ENCODE data around the gene FOXP2. TPM values are rescaled to one million over a fixed set of nuclear protein-coding genes. Genes with fewer than 3 reads are reported as not detected.
"Not testable (repeated sequence)": the region's sequence is repeated elsewhere in the genome, so short reads cannot be mapped to it uniquely, and the experiment has no call there.

The FOXP2 gene
- total RNA-seq, 4 donors from 2014 or later: 11.8 to 25.8 (median 17.2) TPM

DNA sequence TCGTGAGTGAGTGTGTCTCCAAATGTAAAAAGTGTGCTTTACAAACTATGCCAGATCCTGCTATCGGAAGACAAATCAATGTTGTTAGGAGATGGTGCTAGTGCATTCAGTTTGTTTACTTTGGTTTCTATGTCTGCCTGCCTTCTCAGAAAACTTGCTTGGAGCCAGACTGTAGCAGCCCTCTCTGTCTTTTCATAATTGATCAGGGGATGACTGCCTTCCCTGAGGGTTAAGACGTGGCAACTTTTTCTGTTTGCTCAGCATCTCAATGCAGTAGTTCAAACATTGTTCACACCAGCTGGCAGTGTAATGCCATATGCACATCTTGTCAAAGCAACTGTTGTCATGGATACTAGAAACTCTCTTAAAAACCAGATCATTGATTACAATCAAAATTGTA is 118.5 kb downstream of the FOXP2 start:
- H3K4me3 ChIP-seq: no peak overlapping the region
- TF ChIP-seq CTCF (IDR thresholded peaks at IDR 0.05): no peak
- TF ChIP-seq EP300 (IDR thresholded peaks at IDR 0.05): no peak
- no peak for TF ChIP-seq POLR2A (IDR thresholded peaks at IDR 0.05)
- no peak overlapping the region for H3K27ac ChIP-seq
- H3K9me3 ChIP-seq: no peaks in the 10 kb centered on the region
- WGBS, 2 donors: 42 to 60% methylated on average over 3 of the region's 3 CpGs
- H3K36me3 ChIP-seq: no peaks in the 10 kb centered on the region
- peaks cover 0 to 30% (median 0%) of the 10 kb centered on the region in 4 donors for H3K4me1 ChIP-seq
- DNase-seq (ENCODE audit: low spot score in 2 of 2): no peak
- no peaks in the 10 kb centered on the region for H3K27me3 ChIP-seq

DNA sequence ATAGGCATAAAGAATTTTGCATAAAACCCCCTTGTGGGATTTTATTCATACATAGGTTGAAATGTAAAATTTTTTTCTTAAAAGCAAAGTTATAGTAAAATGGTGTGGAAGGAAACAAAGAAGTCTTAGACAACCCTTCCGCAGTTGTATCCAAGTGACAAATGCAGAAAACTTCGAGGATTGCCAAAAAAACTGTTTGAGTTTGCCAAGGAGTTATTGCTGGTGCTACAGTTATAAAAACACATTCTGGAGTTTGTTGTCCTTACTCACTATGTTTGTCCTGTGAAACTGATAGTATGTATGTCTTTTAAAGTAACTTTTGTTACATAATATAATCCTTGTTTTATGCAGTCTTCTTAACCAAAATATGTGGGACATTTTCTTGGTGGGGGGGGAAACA is 120.3 kb downstream of the FOXP2 start:
- Histone ChIP-seq H3K4me1 (peaks cover 0 to 30% (median 0%) of the 10 kb centered on the region in 4 donors), H3K9me3 (no peaks in the 10 kb centered on the region), H3K27me3 (no peaks in the 10 kb centered on the region), H3K27ac (no peak overlapping the region), H3K36me3 (no peaks in the 10 kb centered on the region), H3K4me3 (no peak overlapping the region)
- WGBS, 2 donors: 25 to 27% methylated on average over 2 of the region's 2 CpGs
- DNase-seq (ENCODE audit: low spot score in 2 of 2): no peak
- TF ChIP-seq CTCF (IDR thresholded peaks at IDR 0.05) (no peak), EP300 (IDR thresholded peaks at IDR 0.05) (no peak), POLR2A (IDR thresholded peaks at IDR 0.05) (no peak)

- DNase-seq (ENCODE audit: low spot score in 2 of 2): peak in 1 of 2 donors; percentile 7
- TF ChIP-seq POLR2A (IDR thresholded peaks at IDR 0.05): no peak
- Histone ChIP-seq H3K9me3 (no peaks in the 10 kb centered on the region), H3K27ac (no peak overlapping the region), H3K4me1 (peaks cover 0 to 5% (median 0%) of the 10 kb centered on the region in 4 donors), H3K4me3 (no peak overlapping the region), H3K27me3 (no peaks in the 10 kb centered on the region), H3K36me3 (no peaks in the 10 kb centered on the region)
These were observed 125.0 kb downstream of the FOXP2 start for GRCh38 chr7:114539575-114539974.

- Histone ChIP-seq H3K27ac (no peak overlapping the region), H3K36me3 (no peaks in the 10 kb centered on the region), H3K4me1 (no peaks in the 10 kb centered on the region), H3K9me3 (no peaks in the 10 kb centered on the region), H3K27me3 (no peaks in the 10 kb centered on the region), H3K4me3 (no peak overlapping the region)
- 65% methylated on average over 1 of the region's 1 CpG for WGBS, 2 donors
- TF ChIP-seq CTCF (IDR thresholded peaks at IDR 0.05): no peak
- TF ChIP-seq POLR2A (IDR thresholded peaks at IDR 0.05): no peak
- TF ChIP-seq EP300 (IDR thresholded peaks at IDR 0.05): no peak
- DNase-seq (ENCODE audit: low spot score in 2 of 2): no peak
These were observed 125.7 kb downstream of the FOXP2 start for GRCh38 chr7:114540291-114540690.

DNA sequence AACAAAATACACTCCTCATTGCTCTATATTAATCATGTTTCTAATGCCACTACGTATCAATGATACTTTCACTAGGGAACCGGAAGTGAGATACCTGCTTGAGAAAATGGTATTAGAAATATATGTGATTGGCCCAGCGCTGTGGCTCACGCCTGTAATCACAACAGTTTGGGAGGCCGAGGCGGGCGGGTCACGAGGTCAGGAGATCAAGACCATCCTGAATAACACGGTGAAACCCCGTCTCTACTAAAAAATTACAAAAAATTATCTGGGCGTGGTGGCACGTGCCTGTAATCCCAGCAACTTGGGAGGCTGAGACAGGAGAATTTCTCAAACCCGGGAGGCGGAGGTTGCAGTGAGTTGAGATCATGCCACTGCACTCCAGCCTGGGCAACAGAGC is 132.7 kb downstream of the FOXP2 start:
- 94 to 95% methylated on average over 14 of the region's 14 CpGs for WGBS, 2 donors
- not testable (repeated sequence) for H3K4me1 ChIP-seq; H3K27me3 ChIP-seq; H3K4me3 ChIP-seq; H3K27ac ChIP-seq; H3K9me3 ChIP-seq; H3K36me3 ChIP-seq; DNase-seq (ENCODE audit: low spot score in 2 of 2)

DNA sequence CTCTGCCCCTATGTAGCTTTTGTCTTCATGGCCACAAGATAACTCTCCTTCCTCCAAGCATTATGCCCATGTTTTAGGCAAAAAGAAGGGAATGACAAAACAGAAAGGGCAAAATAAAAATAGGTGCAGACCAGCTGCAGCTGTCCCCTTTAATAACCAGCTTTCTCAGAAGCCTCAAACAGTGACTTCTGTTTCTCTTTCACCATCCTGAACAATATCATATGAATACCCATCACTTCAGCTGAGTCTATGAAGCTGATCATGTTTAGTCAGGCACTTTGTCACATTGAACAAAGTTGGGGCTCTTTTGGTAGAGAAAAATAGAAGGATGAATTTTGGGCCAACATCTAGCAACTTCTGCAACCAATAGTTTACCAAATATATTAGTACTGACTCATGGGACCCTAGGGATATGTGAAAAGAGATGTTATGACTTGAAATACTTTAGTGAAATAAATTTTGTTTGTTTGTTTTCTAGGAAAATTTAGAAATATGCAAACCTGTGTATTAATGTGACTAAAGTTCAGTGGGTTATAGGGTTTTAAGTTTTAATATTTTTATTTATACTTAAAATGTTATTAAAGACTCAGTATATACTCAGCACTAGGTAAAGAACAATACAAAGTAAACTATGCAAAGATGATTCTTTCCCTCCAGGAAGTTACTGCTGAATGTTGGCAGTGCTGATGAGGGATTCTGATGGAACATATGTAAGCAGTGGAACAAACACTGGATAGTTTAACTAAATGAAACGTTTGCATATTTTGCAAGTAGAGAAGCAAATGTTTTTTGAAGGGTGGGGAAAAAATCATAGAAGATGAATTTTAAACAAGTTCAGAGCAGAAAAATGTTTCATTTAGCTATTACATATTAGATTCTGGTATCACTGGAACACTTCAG is 133.7 kb downstream of the FOXP2 start:
- 34 to 36% methylated on average over 1 of the region's 1 CpG for WGBS, 2 donors
- Histone ChIP-seq H3K27ac (no peak overlapping the region), H3K27me3 (no peaks in the 10 kb centered on the region), H3K36me3 (no peaks in the 10 kb centered on the region), H3K4me1 (no peaks in the 10 kb centered on the region), H3K4me3 (no peak overlapping the region), H3K9me3 (no peaks in the 10 kb centered on the region)
- TF ChIP-seq EP300 (IDR thresholded peaks at IDR 0.05): no peak
- TF ChIP-seq CTCF (IDR thresholded peaks at IDR 0.05): no peak
- TF ChIP-seq POLR2A (IDR thresholded peaks at IDR 0.05): no peak
- no peak for DNase-seq (ENCODE audit: low spot score in 2 of 2)
